HG03575 (cell line): ENCODE results near the gene CRISP1.
A peak's percentile ranks its signal among the peaks of the same experiment; 100 is the strongest.
"Not testable (repeated sequence)": the region's sequence is repeated elsewhere in the genome, so short reads cannot be mapped to it uniquely, and the experiment has no call there.

Experiments used
- ATAC-seq: cut with Tn5 transposase; IDR thresholded peaks from one replicate; pipeline ENCODE4 v1.9.1; 2021; ENCODE audit not compliant: unreplicated experiment, insufficient number of reproducible peaks, low FRiP score; ENCODE audit errors: extremely low read depth

The CRISP1 gene

GRCh38 chr6:49847673-49848072 is 18.7 kb downstream of the CRISP1 start:
- no peak for ATAC-seq

- ATAC-seq: no peak
These were observed 19.3 kb downstream of the CRISP1 start for GRCh38 chr6:49847014-49847413.

- ATAC-seq: no peak
These were observed 24.9 kb downstream of the CRISP1 start for GRCh38 chr6:49841424-49841823.

- ATAC-seq: no peak
These were observed 26.4 kb downstream of the CRISP1 start for GRCh38 chr6:49839957-49840356.

- no peak for ATAC-seq
These were observed 27.2 kb downstream of the CRISP1 start for GRCh38 chr6:49839162-49839561.

GRCh38 chr6:49835140-49835539 is 31.2 kb downstream of the CRISP1 start:
- no peak for ATAC-seq

- ATAC-seq: no peak
These were observed 32.9 kb downstream of the CRISP1 start for GRCh38 chr6:49833386-49833785.

GRCh38 chr6:49826743-49827406 is 39.5 kb downstream of the CRISP1 start:
- peak; percentile 98 for ATAC-seq

- ATAC-seq: no peak
These were observed 51.2 kb downstream of the CRISP1 start for GRCh38 chr6:49815166-49815565.

GRCh38 chr6:49813248-49813647 is 53.1 kb downstream of the CRISP1 start:
- ATAC-seq: no peak

GRCh38 chr6:49806145-49806544 is 60.2 kb downstream of the CRISP1 start:
- ATAC-seq: no peak

- no peak for ATAC-seq
These were observed 61.1 kb downstream of the CRISP1 start for GRCh38 chr6:49805246-49805645.

- no peak for ATAC-seq
These were observed 64.8 kb downstream of the CRISP1 start for GRCh38 chr6:49801525-49801924.

- ATAC-seq: no peak
These were observed 67.2 kb downstream of the CRISP1 start for GRCh38 chr6:49799090-49799489.

GRCh38 chr6:49796842-49797455 is 69.4 kb downstream of the CRISP1 start:
- not testable (repeated sequence) for ATAC-seq

GRCh38 chr6:49790341-49790740 is 76.0 kb downstream of the CRISP1 start:
- no peak for ATAC-seq

- ATAC-seq: no peak
These were observed 79.2 kb downstream of the CRISP1 start, which contains the start of gene PGK2 for GRCh38 chr6:49787176-49787575. Gene PGK2, minus strand, starts transcription at chr6:49787285. Its CDS starts 98 bp downstream, at chr6:49787187.

GRCh38 chr6:49784272-49784671 is 82.1 kb downstream of the CRISP1 start:
- ATAC-seq: no peak
